Mesodermal cell (in vitro differentiated cells): Measurements from ENCODE around the gene TET3. TPM values are rescaled to one million over a fixed set of nuclear protein-coding genes. Genes with fewer than 3 reads are reported as not detected.
"Not testable (repeated sequence)": the region's sequence is repeated elsewhere in the genome, so short reads cannot be mapped to it uniquely, and the experiment has no call there.

Experiments
- H3K27ac ChIP-seq: 2 replicates; pipeline ENCODE4 v1.7.0; 2013; ENCODE audit warnings: mild to moderate bottlenecking, low read depth, low read length, moderate library complexity; ENCODE audit not compliant: severe bottlenecking
- H3K36me3 ChIP-seq: 2 replicates; pipeline ENCODE4 v1.7.1; 2013; ENCODE audit warnings: mild to moderate bottlenecking, low read length, moderate library complexity; ENCODE audit not compliant: control insufficient read depth, insufficient read depth
- H3K4me1 ChIP-seq: one replicate; pipeline ENCODE4 v1.7.1; 2013; ENCODE audit warnings: mild to moderate bottlenecking, low read length; ENCODE audit not compliant: insufficient read depth, control insufficient read depth, poor library complexity, severe bottlenecking
- H3K4me3 ChIP-seq: 2 replicates; pipeline ENCODE4 v1.7.0; 2013; ENCODE audit warnings: low read length, control low read depth, mild to moderate bottlenecking; ENCODE audit not compliant: insufficient read depth, poor library complexity, severe bottlenecking; ENCODE audit errors: extremely low read depth
- H3K9me3 ChIP-seq: 2 replicates; pipeline ENCODE4 v1.7.1; 2013; ENCODE audit warnings: mild to moderate bottlenecking, low read length, moderate library complexity; ENCODE audit not compliant: control insufficient read depth
- WGBS, 2 experiments: methylation state at CpG; one replicate each; pipeline ENCODE4 v1.1.5; 2013; ENCODE audit warnings: missing lambda C conversion rate in 2 of 2; ENCODE audit not compliant: insufficient coverage in 2 of 2; 5-methylcytosine and 5-hydroxymethylcytosine counted together
- polyA plus RNA-seq, 2 experiments: library from polyadenylated mRNA; stranded (reverse); fragments of 50-300 nt; gene quantifications; one replicate each; pipeline ENCODE4 v1.2.3, GENCODE V29; 2013

TET3 gene
- 7.4 TPM for polyA plus RNA-seq (2013, experiment 1 of 2)
- 6.6 TPM for polyA plus RNA-seq (2013, experiment 2 of 2)

DNA sequence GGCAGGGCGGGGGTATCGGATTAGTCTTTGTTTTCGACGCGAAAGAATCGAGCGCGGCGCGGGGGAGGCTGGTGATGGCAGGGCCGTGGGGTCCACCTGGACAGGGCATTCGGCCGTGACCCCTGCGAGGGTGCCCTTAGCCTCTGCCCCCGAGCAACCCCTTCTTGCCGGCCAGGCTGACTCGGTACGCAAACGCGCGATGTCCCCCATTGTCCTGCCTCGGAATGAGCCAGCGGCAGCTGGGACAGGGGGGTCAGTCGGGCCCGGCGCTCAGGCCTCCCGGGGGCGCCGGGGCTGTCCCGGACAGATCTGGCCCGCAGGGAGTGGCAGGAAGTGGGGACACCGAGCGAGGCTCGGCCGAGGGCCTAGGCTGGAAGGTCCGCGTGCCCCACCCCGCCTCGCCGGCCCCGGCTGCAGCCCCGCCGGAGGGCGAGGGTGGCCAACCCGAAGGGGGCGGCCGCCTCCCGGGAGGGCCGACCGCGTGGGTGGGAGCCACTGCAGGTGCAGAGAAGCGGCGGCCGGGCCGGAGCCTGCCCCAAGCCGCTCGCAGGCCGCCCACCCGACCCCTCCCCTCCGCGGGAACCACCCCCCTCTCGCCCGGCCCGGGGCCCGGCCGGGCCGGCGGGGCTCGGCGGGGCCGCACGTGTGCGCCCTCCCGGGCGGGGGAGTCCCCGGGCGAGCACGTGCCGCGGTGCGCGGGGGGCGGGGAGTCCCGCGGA is at the start of gene TET3:
Gene TET3, plus strand, starts transcription at position 708 of the 719 bp plus-strand sequence. CDS start 1,494 bp downstream, outside the sequence.
- H3K27ac ChIP-seq: no peak within 1 kb of the TSS
- 0% methylated on average over 62 to 66 of the region's 85 CpGs for WGBS, 2 experiments
- peak within 1 kb of the TSS; percentile 53 for H3K4me3 ChIP-seq

DNA sequence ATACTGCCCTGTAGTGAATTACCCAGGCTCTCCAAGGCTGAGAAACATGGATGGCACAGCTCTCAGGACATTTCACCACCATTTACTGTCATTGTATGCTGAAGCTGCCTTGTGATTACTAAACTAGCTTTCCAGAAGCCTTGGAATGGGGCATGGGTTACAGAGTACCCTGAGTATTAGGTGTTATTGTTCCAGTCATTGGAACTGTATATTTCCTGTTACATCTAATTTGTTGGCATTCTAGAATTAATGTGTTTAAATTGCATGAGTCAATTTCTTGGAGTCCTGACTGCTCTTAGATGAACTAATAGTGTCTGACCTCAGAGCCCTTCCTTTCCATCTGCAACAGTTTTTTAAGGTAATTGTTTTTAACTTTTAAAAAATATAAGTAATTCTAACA is 49.1 kb upstream of the TET3 start:
- no peak overlapping the region for H3K27ac ChIP-seq
- H3K36me3 ChIP-seq: peaks cover 77% of the 10 kb centered on the region
- no peaks in the 10 kb centered on the region for H3K4me1 ChIP-seq
- no peak overlapping the region for H3K4me3 ChIP-seq
- no peaks in the 10 kb centered on the region for H3K9me3 ChIP-seq

More for the DNA sequence above, at the start of gene TET3:
- Histone ChIP-seq H3K36me3 (peaks cover 23% of the 10 kb centered on the region), H3K4me1 (peaks cover 51% of the 10 kb centered on the region), H3K9me3 (no peaks in the 10 kb centered on the region)

DNA sequence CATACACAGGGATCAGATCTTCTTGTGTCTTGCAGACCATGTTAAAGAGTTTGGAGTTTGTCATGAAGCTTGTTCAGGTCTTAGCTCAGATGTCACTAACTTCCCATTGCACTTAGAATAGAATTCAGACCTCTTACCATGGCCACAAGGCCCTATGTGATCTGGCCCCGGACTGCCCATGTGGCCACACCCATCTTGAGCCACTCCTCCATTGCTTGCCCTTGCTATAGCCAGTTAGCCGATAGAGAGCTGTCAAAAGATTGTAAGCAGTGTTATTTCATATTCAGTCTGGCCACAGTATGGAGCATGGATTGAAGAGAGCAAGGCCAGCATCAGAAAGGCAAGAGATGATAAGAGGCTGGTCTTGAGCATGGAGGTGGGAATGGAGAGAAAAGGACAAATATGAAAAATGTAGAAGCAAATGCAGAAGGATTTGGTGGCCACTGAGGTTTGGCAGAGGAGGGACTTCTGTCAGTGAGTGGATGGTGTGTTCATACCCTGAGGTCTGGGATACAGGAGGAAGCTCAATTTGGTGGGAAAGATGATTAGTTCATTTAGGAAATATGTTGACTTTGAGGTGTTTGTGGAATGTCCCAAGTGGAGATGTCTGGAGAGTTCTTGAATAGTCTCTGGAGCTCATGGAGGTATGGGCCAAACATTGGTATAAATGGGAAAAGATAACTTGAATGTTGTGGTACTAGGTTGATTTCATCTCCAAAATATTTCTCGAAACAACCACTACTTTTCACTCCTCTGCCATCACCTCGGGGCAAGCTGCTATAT is 47.4 kb upstream of the TET3 start:
- Histone ChIP-seq H3K27ac (no peak overlapping the region), H3K4me1 (no peaks in the 10 kb centered on the region), H3K9me3 (no peaks in the 10 kb centered on the region), H3K36me3 (peaks cover 77% of the 10 kb centered on the region), H3K4me3 (no peak overlapping the region)
- WGBS, 2 experiments: 93 to 100% methylated on average over 1 to 2 of the region's 4 CpGs

DNA sequence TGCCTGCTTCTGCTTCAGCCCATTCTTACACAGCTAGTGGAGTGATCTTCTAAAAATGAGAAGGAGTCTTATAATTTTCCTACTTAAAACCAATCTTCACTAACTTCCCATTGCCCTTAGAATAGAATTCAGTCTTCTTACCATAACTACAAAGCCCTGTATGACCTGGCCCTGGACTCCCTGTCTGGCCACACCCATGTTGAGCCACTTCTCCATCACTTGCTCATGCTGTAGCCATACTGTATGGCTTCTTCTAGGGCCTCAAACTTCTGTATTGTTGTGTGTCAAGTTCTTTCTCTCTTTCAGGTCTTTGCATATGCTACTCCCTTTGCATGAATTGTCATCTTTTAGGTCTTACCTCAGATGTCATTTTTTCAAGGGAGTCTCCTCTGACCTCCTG is 46.8 kb upstream of the TET3 start:
- Histone ChIP-seq H3K36me3 (peaks cover 73% of the 10 kb centered on the region), H3K4me3 (no peak overlapping the region), H3K27ac (no peak overlapping the region), H3K9me3 (no peaks in the 10 kb centered on the region), H3K4me1 (no peaks in the 10 kb centered on the region)

DNA sequence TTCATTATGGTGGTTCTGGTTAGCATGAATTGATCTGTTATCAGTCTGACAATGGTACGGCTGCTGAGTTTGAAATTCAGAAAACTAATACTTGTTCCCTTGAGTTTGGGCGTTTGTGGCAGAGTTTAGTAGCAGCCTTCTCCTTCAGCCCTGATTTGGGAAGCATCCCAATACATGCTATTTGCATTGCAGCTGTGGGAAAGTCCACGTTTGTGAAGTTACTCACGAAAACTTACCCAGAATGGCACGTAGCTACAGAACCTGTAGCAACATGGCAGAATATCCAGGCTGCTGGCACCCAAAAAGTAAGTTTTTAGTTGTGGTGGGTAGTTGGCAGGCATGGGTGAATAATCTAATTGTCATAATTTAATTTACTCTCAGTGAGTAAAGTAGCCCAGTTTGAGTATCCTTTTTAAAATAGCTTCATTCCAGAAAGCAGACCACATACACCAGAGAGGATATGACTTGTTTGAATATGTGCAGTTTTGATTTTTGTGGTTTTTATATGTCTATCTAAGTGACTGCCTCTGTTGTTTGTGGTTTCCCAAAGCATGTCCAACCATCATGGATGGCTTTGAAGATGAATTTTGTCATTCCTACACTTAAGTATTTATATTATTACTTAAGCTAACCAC is 45.9 kb upstream of the TET3 start:
- Histone ChIP-seq H3K4me3 (no peak overlapping the region), H3K27ac (no peak overlapping the region), H3K9me3 (no peaks in the 10 kb centered on the region), H3K4me1 (no peaks in the 10 kb centered on the region), H3K36me3 (peaks cover 71% of the 10 kb centered on the region)
- 93 to 100% methylated on average over 3 to 5 of the region's 5 CpGs for WGBS, 2 experiments

DNA sequence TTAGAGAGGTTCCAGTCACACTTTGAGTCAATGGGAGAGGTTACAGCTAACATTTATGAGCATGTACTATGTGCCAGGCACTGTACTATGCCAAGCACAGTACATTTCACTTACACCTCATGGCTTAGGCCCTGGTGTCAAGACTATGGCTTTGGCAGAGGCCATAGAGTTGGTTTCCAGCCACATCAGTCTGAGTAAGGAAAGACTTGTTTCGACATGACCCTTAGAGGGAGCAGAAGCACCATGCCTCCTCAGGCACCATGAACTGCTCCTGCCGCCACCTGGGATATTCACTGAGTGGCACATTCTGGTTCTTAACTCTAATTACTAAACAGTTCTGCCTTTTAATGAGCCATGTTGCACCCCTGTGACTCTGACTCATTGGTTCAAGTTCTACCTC is 45.3 kb upstream of the TET3 start:
- 88 to 100% methylated on average over 2 of the region's 2 CpGs for WGBS, 2 experiments
- peaks cover 71% of the 10 kb centered on the region for H3K36me3 ChIP-seq
- H3K27ac ChIP-seq: no peak overlapping the region

DNA sequence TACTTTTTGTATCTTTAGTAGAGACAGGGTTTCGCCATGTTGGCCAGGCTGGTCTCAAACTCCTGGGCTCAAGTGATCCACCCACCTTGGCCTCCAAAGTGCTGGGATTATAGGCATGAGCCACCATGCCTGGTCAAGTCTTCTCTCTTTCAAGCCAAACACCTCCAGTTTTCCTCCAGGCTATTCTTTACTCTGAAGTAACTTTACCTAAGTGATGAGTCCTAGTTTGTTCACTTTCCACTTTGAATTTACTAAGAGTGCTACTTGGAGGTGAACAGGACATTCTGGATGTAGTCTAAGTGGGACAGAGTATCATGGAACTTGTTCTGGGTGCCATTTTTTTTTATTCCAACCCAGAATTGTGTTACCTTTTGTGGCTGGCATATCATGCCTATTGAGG is 44.6 kb upstream of the TET3 start:
- not testable (repeated sequence) for H3K4me3 ChIP-seq, H3K27ac ChIP-seq, H3K9me3 ChIP-seq, H3K4me1 ChIP-seq
- peaks cover 73% of the 10 kb centered on the region for H3K36me3 ChIP-seq
- WGBS, 2 experiments: 90% methylated on average over 1 of the region's 1 CpG; no CpG with 5 or more reads in 1 of the 2 experiments

More for the DNA sequence above, 45.3 kb upstream of the TET3 start:
- no peaks in the 10 kb centered on the region for H3K4me1 ChIP-seq
- H3K4me3 ChIP-seq: no peak overlapping the region
- no peaks in the 10 kb centered on the region for H3K9me3 ChIP-seq

DNA sequence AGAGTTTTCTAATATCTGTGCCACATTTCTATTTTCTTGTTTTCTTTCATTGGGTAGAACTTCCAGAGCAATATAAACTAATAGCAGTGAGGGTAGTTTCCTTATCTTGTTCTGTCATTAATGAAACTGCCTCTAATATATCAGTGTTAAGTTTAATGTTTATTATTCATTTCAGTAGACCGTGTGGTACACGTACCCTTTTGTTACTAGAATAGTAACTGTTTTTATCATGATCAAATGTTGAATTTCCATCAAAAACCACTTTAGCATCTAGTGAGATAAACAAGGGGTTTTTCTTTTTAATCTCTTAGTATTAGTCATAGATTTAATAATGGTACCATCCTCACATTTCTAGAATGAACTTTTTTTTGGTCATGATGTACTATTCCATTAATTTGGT is 42.0 kb upstream of the TET3 start:
- Histone ChIP-seq H3K36me3 (peaks cover 72% of the 10 kb centered on the region), H3K27ac (no peak overlapping the region), H3K4me1 (no peaks in the 10 kb centered on the region), H3K4me3 (no peak overlapping the region), H3K9me3 (no peaks in the 10 kb centered on the region)
- WGBS, 2 experiments: no CpG with 5 or more reads among the region's 2 CpGs

DNA sequence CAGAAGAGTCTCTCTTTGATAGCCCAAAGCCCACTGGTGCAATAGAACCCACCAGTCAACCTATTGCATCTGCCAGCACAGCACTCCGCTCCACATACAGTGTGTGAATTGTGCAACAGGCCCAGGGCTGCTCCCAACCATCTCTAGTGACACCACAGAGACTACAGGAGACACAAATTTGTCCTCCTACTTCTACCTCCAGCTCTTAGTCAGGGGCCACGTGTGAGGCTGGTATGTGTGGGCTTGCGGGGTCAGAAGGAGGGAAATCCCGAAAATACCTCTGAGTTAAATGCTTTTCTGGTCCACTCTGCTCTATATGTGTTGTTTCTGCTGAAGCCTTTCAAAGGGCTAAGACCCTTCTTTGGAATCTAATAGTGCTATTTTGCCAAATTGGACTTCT is 40.0 kb upstream of the TET3 start:
- peaks cover 80% of the 10 kb centered on the region for H3K36me3 ChIP-seq

DNA sequence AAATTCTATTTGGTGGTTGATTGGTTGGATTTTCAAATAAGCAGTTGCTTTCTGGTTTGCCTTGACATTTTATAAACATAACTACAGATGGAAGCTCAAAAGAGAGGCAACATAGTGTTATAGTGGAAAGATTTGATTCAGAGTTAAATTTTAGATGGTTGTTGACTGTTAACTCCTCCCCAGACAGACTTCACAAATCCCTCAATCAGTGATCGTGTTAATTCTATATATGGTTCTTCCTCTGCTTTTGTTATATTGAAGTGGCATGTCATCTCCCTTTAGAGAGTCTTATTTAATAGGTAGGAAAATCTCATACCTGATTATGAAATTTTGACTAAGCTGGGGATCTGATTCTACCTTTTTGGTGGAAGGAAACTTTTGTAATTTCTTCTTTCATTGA is 38.5 kb upstream of the TET3 start:
- peaks cover 84% of the 10 kb centered on the region for H3K36me3 ChIP-seq
- no peaks in the 10 kb centered on the region for H3K4me1 ChIP-seq
- no CpG with 5 or more reads among the region's 1 CpG for WGBS, 2 experiments
- H3K27ac ChIP-seq: no peak overlapping the region
- H3K9me3 ChIP-seq: no peaks in the 10 kb centered on the region
- H3K4me3 ChIP-seq: no peak overlapping the region

More for the DNA sequence above, 40.0 kb upstream of the TET3 start:
- no peaks in the 10 kb centered on the region for H3K9me3 ChIP-seq
- no peak overlapping the region for H3K27ac ChIP-seq
- H3K4me3 ChIP-seq: no peak overlapping the region
- H3K4me1 ChIP-seq: no peaks in the 10 kb centered on the region
- no CpG with 5 or more reads among the region's 4 CpGs for whole genome bisulfite sequencing, 2 experiments
